NCI-H187 treated with DMSO at 0.1 percent for 48 hours (cell line): ENCODE measurements around the gene LPCAT1.

Source experiments
- DNase-seq: peaks from one replicate; lab custom pipeline; 2025; lab: John Stamatoyannopoulos, UW

The LPCAT1 gene

GRCh38 chr5:1554410-1554967 lies 30.7 kb upstream of the LPCAT1 start:
- no peak for DNase-seq

GRCh38 chr5:1553539-1554409 lies 30.0 kb upstream of the LPCAT1 start:
- DNase-seq, result no peak

GRCh38 chr5:1552521-1553255 lies 28.9 kb upstream of the LPCAT1 start:
- DNase-seq, result peak; percentile 61

- DNase-seq, result no peak
Measured at GRCh38 chr5:1551426-1552301, 27.9 kb upstream of the LPCAT1 start.

GRCh38 chr5:1550287-1551076 lies 26.7 kb upstream of the LPCAT1 start:
- DNase-seq, result no peak

- DNase-seq, result no peak
Measured at GRCh38 chr5:1549475-1550030, 25.8 kb upstream of the LPCAT1 start.

- DNase-seq, result no peak
Measured at GRCh38 chr5:1548702-1549474, 25.1 kb upstream of the LPCAT1 start.

GRCh38 chr5:1547655-1548054 lies 23.9 kb upstream of the LPCAT1 start:
- DNase-seq, result no peak

GRCh38 chr5:1547236-1547635 lies 23.5 kb upstream of the LPCAT1 start:
- no peak for DNase-seq

GRCh38 chr5:1546556-1546955 lies 22.8 kb upstream of the LPCAT1 start:
- DNase-seq, result no peak

GRCh38 chr5:1545805-1546355 lies 22.1 kb upstream of the LPCAT1 start:
- peak; percentile 94 for DNase-seq

GRCh38 chr5:1545126-1545804 lies 21.5 kb upstream of the LPCAT1 start:
- no peak for DNase-seq

GRCh38 chr5:1544294-1544961 lies 20.7 kb upstream of the LPCAT1 start:
- no peak for DNase-seq

- DNase-seq, result no peak
Measured at GRCh38 chr5:1543398-1544293, 19.9 kb upstream of the LPCAT1 start.

- no peak for DNase-seq
Measured at GRCh38 chr5:1542781-1543180, 19.0 kb upstream of the LPCAT1 start.

- DNase-seq, result no peak
Measured at GRCh38 chr5:1541702-1542400, 18.1 kb upstream of the LPCAT1 start.
